HG03442 (cell line): ENCODE measurements around the gene UMOD.

ENCODE experiments used
- ATAC-seq: cut with Tn5 transposase; IDR thresholded peaks from one replicate; pipeline ENCODE4 v1.9.1; 2021; ENCODE audit warnings: mild to moderate bottlenecking, moderate library complexity; ENCODE audit not compliant: unreplicated experiment

The UMOD gene

DNA sequence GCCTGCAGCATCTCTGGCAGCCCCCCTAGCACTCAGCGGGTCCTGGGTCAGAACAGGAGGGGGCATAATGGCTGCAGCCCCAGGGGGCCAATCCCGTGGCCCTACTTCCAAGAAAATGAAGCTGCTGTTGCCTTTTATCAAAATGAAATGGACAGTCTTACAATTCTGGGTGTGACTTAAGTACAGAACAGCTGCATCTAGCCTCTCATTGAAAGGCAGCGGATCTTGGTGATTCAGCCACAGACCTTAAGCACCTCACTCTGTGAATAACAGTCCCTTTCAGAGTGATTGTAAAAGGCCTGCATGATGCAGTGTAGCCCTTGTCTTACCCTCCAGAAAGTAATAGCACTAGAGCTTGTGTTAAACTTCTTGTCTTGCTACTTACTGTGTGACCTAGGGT is 11.5 kb upstream of the UMOD start:
- ATAC-seq: no peak

DNA sequence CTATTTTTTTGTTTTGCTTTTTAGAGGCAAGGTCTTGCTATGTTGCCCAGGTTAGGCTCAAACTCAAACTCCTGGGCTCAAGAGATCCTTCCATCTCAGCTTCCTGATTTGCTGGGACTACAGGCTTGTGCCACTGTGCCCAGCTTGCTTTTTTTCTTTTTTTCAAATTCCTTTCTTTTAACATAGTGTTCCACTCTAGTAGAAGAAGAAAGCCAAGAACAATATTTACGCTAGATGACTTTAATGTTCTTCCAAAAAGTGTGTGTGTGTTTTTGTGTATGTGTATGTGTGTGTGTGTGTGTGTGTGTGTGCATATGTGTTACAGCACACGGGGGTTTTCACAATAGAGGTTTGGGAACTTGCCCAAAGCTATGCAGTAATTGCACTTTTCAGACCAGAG is 10.7 kb upstream of the UMOD start:
- no peak for ATAC-seq

DNA sequence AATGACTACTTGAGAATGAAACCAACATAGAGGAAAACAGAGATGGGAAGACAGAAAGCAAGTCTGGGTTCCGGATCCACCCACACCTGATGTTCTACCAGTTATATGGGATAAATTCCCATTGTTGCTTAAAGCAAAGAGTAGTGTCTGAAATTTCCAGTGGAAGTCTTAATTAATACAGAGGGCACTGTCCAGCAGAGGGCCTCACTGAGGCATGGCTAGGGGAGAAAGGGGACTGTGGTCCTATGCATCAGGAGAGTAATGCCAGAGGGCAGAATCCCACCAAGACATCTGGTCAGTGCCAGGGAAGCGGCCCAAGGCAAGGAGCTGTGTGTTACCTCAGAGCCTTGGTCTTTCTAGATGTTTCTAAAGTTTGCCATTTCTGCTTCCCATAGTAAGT is 7.5 kb upstream of the UMOD start:
- ATAC-seq: no peak

DNA sequence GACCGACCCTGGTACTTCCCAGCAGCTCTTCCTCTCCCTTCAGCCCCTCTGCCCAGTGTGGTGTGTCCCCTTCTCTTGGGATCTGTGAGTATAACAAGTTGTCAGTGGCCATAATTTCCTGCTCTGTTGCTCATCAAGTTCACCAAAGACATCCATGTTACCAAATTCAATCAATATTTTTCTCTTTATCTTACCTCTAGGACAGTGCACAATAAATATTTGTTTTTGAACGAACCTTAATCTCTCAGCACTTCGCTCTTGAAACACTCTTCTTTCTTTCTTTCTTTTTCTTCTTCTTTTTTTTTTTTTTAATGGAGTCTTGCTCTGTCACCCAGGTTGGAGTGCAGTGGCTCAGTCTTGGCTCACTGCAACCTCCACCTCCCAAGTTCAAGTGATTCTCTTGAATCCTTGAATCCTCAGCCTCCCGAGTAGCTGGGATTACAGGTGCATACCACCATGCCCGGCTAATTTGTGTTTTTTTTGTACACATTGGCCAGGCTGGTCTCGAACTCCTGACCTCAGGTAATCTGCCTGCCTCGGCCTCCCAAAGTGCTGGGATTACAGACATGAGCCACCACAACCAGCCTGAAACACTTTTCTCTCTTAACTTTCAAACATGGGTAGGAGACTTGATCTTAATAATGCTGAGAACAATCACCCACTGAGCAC is 2.7 kb upstream of the UMOD start:
- ATAC-seq: no peak

GRCh38 chr16:20353379-20353778 is 864 bp upstream of the UMOD start:
- no peak for ATAC-seq

DNA sequence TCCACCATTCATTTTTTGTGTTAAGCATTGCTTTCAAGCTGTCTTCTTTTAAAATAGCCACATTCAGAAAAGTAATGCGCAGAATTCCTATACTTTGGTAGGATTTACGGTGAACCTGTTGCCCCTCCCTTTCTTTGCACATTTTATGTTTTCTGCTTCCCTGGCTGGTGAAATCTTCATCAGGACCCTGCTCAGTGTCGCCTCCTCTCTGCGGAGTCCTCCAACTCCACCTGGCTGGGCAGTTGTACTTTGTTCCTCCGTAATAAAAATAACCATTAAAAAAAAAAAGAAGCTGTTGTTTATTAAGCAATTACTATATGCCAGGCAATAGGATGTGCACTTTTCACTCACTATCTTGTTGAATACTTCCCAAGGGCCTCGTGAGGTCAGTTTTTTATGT is 2.9 kb downstream of the UMOD start:
- ATAC-seq: no peak

DNA sequence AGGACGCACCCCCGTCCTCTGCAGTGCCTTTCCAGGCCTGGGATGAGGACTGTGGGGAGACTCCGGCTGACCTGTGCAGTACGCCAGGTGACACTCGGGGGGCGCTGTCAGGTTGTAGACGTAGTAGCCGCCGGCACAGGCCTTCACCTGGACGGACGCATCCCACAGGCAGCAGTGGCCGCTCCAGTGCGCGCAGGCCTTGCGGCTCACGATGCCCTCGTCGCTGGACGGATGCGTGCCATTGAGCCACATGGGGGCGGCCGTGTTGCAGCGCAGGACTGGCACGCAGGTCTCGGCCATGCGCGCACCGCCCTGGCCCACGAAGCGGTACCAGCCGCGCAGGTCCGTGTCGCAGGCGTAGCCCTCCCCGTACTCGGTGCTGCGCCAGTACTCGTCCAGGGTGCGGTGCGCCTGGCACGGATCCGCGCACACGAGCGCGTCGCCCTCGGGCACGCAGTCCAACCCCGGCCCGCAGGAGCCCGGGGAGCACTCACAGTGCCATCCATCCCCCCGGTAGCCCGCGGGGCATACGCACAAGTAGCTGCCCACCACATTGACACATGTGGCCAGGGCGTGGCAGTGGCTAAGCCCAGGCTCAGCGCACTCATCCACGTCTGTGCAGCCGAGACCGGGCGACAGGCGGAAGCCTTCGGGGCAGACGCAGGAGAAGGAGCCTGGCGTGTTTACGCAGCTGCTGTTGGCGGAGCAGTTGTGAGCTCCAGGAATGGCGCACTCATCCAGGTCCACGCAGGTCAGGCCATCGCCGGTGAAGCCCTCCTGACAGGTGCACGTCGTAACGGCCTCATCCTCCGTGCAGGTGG is 3.9 kb downstream of the UMOD start:
- no peak for ATAC-seq

DNA sequence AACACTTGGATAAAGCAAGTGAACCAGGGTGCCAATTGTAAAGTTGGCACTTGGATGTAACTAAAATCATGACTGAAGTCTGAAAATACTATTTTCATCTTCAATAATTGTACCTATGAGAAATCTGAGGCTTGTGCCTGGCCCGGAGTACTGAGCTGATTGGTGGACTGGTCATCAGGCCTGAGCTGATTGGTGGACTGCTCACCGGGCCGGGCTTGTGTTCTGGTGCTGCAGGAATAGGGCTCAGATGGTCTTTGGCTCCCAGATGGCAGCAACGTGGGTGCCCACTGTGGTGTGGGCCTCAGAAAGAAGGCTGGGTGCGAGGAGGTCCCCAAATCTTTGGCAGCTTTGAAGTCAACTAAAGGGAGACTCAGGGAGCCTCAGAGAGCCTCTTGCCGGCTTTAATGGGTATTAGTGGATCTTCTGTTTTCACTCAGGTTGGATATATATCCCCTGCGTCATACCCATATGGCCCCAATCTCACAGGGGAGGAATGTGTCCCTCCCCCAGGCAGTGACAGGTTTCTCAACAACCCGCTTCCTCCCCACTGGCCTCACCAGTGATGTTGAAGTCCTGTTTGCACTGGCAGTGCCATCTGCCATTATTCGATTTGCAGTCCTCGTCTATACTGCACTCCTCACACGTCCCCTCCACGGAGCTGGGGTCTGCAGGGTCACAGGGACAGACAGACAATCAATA is 4.7 kb downstream of the UMOD start:
- ATAC-seq: no peak

DNA sequence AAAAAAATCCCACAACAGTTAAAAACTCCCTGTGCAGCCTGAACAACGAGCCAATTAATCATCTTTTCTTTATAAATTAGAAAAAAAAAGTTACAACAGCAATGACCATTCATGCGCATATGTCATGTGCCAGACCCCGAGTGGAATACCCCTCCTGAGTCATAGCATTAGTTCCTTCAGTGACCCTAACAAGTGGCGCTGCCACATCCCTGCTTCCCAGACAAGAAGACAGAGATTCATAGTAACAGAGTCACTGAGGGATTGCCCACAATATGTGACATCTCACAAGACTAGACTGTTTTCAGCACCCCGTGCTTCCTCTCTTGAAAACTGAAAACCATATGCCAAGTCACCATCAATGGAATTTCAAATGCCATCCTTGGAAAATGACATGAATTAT is 7.9 kb downstream of the UMOD start:
- ATAC-seq: no peak

DNA sequence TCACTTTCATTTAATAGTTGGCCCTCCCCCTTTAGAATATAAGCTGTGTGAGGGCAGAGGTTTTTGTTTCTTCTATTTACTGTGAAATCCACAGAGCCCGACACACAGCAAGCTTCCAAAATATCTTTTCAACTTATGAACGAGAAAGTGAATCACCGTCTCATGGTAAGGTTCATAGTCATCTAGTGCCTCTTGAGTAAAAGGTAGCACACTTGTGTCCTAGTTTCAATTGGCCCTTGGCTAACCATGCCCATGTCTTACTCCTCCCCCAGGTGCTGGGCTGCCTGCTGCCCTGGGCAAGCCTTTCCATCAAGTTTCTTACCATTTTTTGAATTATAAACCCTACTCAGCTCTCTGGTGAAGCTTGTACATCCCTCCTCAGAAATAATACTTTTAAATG is 12.8 kb downstream of the UMOD start:
- ATAC-seq: no peak

- ATAC-seq: no peak
Measured at GRCh38 chr16:20336955-20337354, 15.6 kb downstream of the UMOD start.

GRCh38 chr16:20334396-20334795 is 18.1 kb downstream of the UMOD start:
- ATAC-seq: no peak

- ATAC-seq: no peak
Measured at GRCh38 chr16:20333120-20333519, 19.4 kb downstream of the UMOD start.

DNA sequence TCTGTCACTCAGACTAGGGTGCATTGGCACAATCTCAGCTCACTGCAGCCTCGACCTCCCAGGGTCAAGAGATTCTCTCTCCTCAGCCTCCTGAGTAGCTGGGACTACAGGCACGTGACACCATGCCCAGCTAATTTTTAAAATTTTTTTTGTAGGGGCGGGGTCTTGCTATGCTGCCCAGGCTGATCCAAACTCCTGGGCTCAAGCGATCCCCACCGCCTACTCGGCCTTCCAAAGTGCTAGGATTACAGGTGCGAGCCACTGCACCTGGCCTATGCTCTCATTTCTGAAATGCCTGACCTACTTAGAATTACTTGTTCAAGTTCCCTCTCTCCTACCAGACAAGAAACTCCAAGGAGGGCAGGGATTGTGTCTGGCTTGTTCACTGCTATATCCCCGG is 20.1 kb downstream of the UMOD start:
- ATAC-seq: no peak

GRCh38 chr16:20331635-20332034 is 20.9 kb downstream of the UMOD start:
- ATAC-seq: no peak

- ATAC-seq: no peak
Measured at GRCh38 chr16:20329392-20330138, 22.9 kb downstream of the UMOD start.

GRCh38 chr16:20327444-20328041 is 25.0 kb downstream of the UMOD start, which contains the start of gene GP2:
Gene GP2 (minus strand): TSS chr16:20327513. CDS start chr16:20326431, 1,082 bp downstream.
- ATAC-seq: no peak

DNA sequence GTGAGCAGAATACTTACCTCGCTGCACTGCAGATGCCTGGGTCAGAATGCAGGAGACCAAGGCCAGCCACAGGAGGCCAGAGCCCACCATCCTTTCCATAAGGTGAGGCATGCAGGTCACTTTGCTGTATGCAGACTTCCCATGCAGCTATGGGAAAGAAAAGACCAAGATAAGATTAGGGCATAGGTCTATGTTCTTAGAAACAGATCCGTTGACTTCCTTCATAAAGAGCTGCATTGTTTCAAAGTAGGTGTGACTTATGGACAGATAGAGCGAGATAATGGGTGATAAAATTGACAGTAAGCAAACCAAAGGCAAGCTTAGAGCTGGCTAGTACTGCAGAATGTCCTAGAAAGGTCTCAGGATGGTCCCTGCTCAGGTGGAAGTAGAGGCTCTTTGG is 26.2 kb downstream of the UMOD start:
- ATAC-seq: no peak

DNA sequence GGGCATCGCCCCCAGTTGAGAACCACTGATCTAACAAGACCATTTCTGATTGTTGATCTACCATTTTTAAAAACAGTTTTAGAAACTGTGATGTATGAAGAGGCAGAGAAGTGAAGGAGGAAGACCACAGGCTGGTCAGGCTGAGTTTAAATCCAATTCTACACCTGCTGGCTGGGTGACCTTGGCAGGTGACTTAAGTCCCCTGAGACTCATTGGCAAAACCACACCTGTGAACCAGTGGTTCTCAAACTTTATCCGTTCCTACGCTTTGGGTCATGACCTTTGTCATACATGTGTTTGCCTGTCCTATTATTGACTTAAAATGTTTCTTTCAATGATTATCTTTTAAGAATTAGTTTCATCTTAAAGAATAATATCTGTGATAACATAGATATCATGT is 27.5 kb downstream of the UMOD start:
- no peak for ATAC-seq

GRCh38 chr16:20323591-20324117 is 28.9 kb downstream of the UMOD start:
- no peak for ATAC-seq

- no peak for ATAC-seq
Measured at GRCh38 chr16:20322696-20323095, 29.8 kb downstream of the UMOD start.
